Caco-2 (cell line): ENCODE measurements around the gene DNM2. TPM values are rescaled to one million over a fixed set of nuclear protein-coding genes. Genes with fewer than 3 reads are reported as not detected.

Source experiments
- BruUV-seq: library from RNA; stranded (reverse); fragments of 400-500 nt; replicated peaks from 2 replicates; lab custom pipeline; 2021; lab: Mats Ljungman, UMichigan
- CTCF ChIA-PET: fragments of 300-600 bp; sonication (Branson Sonifier 250); formaldehyde crosslinking; loops from one replicate; lab custom pipeline; 2022; ENCODE audit warnings: antibody characterized with exemption; lab: Charles Lee
- POLR2A ChIA-PET: fragments of 300-600 bp; sonication (Branson Sonifier 250); formaldehyde crosslinking; loops from one replicate; lab custom pipeline; 2022; ENCODE audit warnings: antibody characterized with exemption; lab: Charles Lee
- DNase-seq, 2 experiments: peaks; one replicate each; pipeline versions ENCODE4 v3.0.0 to v3.0.0-alpha.2; 2020 to 2022
- H3K27me3 ChIP-seq: replicated peaks from 2 replicates; pipeline ENCODE4 v1.6.0; 2011; ENCODE audit warnings: low read length; ENCODE audit not compliant: control insufficient read depth, insufficient read depth
- H3K36me3 ChIP-seq: 2 replicates; pipeline ENCODE4 v1.5.1; 2011; ENCODE audit warnings: low read length; ENCODE audit not compliant: control insufficient read depth, insufficient read depth
- H3K4me1 ChIP-seq: fragments of 250-450 bp; sonication (Bioruptor Pico); 2 replicates; pipeline ENCODE4 v1.5.1; 2020; ENCODE audit warnings: mild to moderate bottlenecking
- H3K4me3 ChIP-seq: 2 replicates; pipeline ENCODE4 v1.5.1; 2011; ENCODE audit warnings: low read depth, mild to moderate bottlenecking, control low read depth, low read length
- H3K9me3 ChIP-seq: fragments of 250-450 bp; sonication (Bioruptor Pico); 2 replicates; pipeline ENCODE4 v1.5.1; 2020; ENCODE audit warnings: mild to moderate bottlenecking, moderate library complexity
- H3K27ac Mint-ChIP-seq: one replicate; pipeline ENCODE4 v1.8.0; 2022; ENCODE audit warnings: mixed read lengths; ENCODE audit not compliant: unreplicated experiment
- H3K27me3 Mint-ChIP-seq: one replicate; pipeline ENCODE4 v1.8.0; 2022; ENCODE audit warnings: mixed read lengths; ENCODE audit not compliant: insufficient read depth, unreplicated experiment
- H3K36me3 Mint-ChIP-seq: one replicate; pipeline ENCODE4 v1.8.0; 2022; ENCODE audit warnings: mild to moderate bottlenecking, mixed read lengths; ENCODE audit not compliant: insufficient read depth, unreplicated experiment
- H3K4me1 Mint-ChIP-seq: one replicate; pipeline ENCODE4 v1.8.0; 2022; ENCODE audit warnings: low read depth, mixed read lengths; ENCODE audit not compliant: unreplicated experiment
- H3K4me3 Mint-ChIP-seq: one replicate; pipeline ENCODE4 v1.8.0; 2022; ENCODE audit warnings: mild to moderate bottlenecking, moderate library complexity, mixed read lengths; ENCODE audit not compliant: unreplicated experiment
- H3K9me3 Mint-ChIP-seq: one replicate; pipeline ENCODE4 v1.8.0; 2022; ENCODE audit warnings: mixed read lengths; ENCODE audit not compliant: unreplicated experiment
- intact Hi-C: fragments of 100-400 bp; cut with micrococcal nuclease; formaldehyde crosslinking; loops from one replicate; pipeline ENCODE4 v1.10.0; 2022; ENCODE audit not compliant: unreplicated experiment
- total RNA-seq: library from RNA; stranded (reverse); gene quantifications from 2 replicates; pipeline ENCODE4 v1.2.3, GENCODE V29; 2022
- TF ChIP-seq, protein P1 (sequence below), 2 experiments: fragments of 200-600 bp in 1 of 2; IDR thresholded peaks; 1 replicate in 1 of 2; 2 replicates in 1 of 2; pipeline versions ENCODE4 v1.5.1 to v1.8.0; 2011 to 2022; ENCODE audit warnings: antibody characterized with exemption in 1 of 2, control low read depth in 1 of 2, inconsistent platforms in 1 of 2, low read depth in 1 of 2, low read length in 1 of 2, mild to moderate bottlenecking in 1 of 2, moderate library complexity in 1 of 2; ENCODE audit not compliant: insufficient read depth in 1 of 2, severe bottlenecking in 1 of 2, unreplicated experiment in 1 of 2

The DNM2 gene
- total RNA-seq, 1 experiment from 2014 or later, result 137 TPM

DNA sequence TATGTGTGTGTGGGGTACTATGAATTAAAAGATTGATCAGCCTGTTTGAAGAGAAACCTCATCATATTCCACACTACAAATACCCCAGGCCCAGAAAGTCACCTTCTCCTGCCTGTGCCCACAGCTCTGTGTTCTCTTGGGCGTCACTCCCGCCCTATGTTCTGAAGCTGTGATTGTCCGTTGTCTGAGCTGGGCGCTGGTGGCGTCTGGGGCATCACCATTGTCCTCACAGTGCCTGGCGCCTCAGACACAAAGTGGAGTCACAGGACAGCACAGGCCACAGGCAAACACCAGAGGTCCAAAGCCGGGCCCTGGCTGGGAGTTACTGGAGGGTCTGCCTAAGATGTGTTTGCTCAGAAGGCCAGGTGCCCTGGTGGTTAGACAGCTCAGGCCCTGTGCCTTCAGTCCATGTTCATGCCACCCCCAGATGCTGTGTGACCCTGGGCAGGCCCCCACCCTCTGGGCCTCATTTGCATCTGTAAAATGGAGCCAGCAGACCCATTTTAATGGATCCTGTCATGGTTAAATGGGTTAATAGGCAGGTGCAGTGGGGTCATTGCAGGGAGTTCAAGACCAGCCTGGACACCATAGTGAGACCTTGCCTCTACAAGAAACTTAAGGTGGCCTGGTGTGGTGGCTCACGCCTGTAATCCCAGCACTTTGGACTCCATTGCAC, 34.5 kb downstream of the DNM2 start:
- H3K9me3 Mint-ChIP-seq, result no peaks in the 10 kb centered on the region
- H3K4me1 Mint-ChIP-seq, result peaks cover 6% of the 10 kb centered on the region
- Histone ChIP-seq H3K27me3 (no peaks in the 10 kb centered on the region), H3K4me1 (no peaks in the 10 kb centered on the region), H3K9me3 (no peaks in the 10 kb centered on the region), H3K36me3 (no peaks in the 10 kb centered on the region; the same call in none of the 2 replicates), H3K4me3 (no peak overlapping the region)
- BruUV-seq, result no TSS peak
- H3K4me3 Mint-ChIP-seq, result no peak overlapping the region
- peaks cover 27% of the 10 kb centered on the region for H3K36me3 Mint-ChIP-seq
- intact Hi-C loops, result no loop called here
- no peak for DNase-seq
- TF ChIP-seq, protein P1, sequence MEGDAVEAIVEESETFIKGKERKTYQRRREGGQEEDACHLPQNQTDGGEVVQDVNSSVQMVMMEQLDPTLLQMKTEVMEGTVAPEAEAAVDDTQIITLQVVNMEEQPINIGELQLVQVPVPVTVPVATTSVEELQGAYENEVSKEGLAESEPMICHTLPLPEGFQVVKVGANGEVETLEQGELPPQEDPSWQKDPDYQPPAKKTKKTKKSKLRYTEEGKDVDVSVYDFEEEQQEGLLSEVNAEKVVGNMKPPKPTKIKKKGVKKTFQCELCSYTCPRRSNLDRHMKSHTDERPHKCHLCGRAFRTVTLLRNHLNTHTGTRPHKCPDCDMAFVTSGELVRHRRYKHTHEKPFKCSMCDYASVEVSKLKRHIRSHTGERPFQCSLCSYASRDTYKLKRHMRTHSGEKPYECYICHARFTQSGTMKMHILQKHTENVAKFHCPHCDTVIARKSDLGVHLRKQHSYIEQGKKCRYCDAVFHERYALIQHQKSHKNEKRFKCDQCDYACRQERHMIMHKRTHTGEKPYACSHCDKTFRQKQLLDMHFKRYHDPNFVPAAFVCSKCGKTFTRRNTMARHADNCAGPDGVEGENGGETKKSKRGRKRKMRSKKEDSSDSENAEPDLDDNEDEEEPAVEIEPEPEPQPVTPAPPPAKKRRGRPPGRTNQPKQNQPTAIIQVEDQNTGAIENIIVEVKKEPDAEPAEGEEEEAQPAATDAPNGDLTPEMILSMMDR (IDR thresholded peaks at IDR 0.05; ENCODE audit: insufficient read depth in 1 of 2, low read depth in 1 of 2, low read length in 1 of 2, severe bottlenecking in 1 of 2, unreplicated experiment in 1 of 2), result no peak
- H3K27me3 Mint-ChIP-seq, result no peaks in the 10 kb centered on the region
- POLR2A ChIA-PET, result no interaction called here
- CTCF ChIA-PET, result no interaction called here
- no peak overlapping the region for H3K27ac Mint-ChIP-seq

DNA sequence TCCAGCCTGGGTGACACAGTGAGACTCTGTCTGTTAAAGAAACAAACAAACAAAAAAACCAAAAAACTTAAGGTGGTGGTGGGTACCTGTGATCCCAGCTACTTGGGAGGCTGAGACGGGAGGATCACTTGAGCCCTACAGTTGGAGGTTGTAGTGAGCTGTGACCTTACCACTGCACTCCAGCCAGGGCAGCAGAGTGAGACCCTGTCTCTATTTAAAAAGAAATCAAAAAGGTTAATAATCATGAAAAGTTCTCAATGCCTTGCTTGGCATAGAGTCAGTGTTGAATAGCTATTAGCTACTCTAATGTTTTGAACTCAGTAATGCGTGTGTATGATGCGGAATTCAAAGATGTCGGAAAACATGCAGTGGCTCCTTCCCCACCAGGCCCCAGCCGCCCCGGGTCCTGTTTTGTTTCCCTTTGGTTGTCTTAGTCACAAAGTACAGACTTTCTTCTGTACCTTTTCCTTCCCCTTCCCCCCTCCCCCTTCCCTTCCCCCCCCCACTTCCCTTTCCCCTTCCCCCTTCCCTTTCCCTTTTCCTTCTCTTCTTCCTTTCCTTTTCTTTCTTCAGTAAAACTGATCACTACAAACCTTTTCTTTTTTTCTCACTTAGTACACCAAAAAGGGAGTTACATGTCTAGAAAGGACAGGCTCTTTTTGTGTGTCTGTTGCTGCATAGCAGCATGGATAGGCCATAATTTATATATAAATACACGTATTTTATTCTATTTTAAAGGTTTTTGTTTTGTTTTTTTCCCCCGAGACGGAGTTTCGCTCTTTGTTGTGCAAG, 35.2 kb downstream of the DNM2 start:
- intact Hi-C loops, result no loop called here
- peaks cover 21% of the 10 kb centered on the region for H3K36me3 Mint-ChIP-seq
- ChIA-PET POLR2A (no interaction called here), CTCF (no interaction called here)
- Histone ChIP-seq H3K9me3 (no peaks in the 10 kb centered on the region), H3K36me3 (no peaks in the 10 kb centered on the region; the same call in none of the 2 replicates), H3K27me3 (no peaks in the 10 kb centered on the region), H3K4me1 (no peaks in the 10 kb centered on the region), H3K4me3 (no peak overlapping the region)
- no peaks in the 10 kb centered on the region for H3K9me3 Mint-ChIP-seq
- H3K4me1 Mint-ChIP-seq, result peaks cover 6% of the 10 kb centered on the region
- no peak overlapping the region for H3K4me3 Mint-ChIP-seq
- no peak for DNase-seq
- TF ChIP-seq, protein P1 (IDR thresholded peaks at IDR 0.05; ENCODE audit: insufficient read depth in 1 of 2, low read depth in 1 of 2, low read length in 1 of 2, severe bottlenecking in 1 of 2, unreplicated experiment in 1 of 2), result no peak
- no peak overlapping the region for H3K27ac Mint-ChIP-seq
- no peaks in the 10 kb centered on the region for H3K27me3 Mint-ChIP-seq
- BruUV-seq, result no TSS peak

DNA sequence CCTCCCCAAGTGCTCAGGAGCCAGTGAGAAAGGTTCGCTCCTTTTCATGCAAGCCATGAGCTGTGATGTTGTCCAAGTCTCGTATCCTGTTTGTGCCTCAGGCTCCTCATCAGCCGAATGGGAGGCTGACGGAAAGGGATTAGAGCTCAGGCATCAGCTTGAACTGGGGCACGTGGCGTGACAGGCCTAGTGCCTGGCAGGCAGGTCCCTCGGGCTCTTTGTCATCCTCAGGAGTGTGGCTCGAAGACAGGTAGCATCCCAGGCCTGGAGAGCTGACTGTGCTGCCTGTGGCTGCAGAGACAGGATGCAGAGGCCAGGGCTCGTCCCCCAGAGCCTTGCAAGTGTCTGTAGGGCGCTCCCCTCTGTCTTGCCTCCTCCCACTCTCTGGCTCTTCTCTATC, 38.5 kb downstream of the DNM2 start:
- Mint-ChIP-seq H3K9me3 (no peaks in the 10 kb centered on the region), H3K4me3 (no peak overlapping the region), H3K27ac (no peak overlapping the region), H3K36me3 (peaks cover 36% of the 10 kb centered on the region), H3K27me3 (no peaks in the 10 kb centered on the region), H3K4me1 (peaks cover 7% of the 10 kb centered on the region)
- Histone ChIP-seq H3K4me1 (no peaks in the 10 kb centered on the region), H3K9me3 (no peaks in the 10 kb centered on the region), H3K27me3 (no peaks in the 10 kb centered on the region), H3K4me3 (no peak overlapping the region), H3K36me3 (no peaks in the 10 kb centered on the region; the same call in none of the 2 replicates)
- no peak for DNase-seq
- POLR2A ChIA-PET, result no interaction called here
- TF ChIP-seq, protein P1 (IDR thresholded peaks at IDR 0.05; ENCODE audit: insufficient read depth in 1 of 2, low read depth in 1 of 2, low read length in 1 of 2, severe bottlenecking in 1 of 2, unreplicated experiment in 1 of 2), result no peak
- CTCF ChIA-PET, result no interaction called here
- no TSS peak for BruUV-seq
- intact Hi-C loops, result no loop called here
